ENCODE results near the gene TET2.

- no peak for TF ChIP-seq POLR2A (IDR thresholded peaks at IDR 0.05)
- TF ChIP-seq CTCF (IDR thresholded peaks at IDR 0.05): no peak
These were observed 78.8 kb downstream of the TET2 start for GRCh38 chr4:105225500-105225899.
